ENCODE measurements around the gene ZNF175.
A peak's percentile ranks its signal among the peaks of the same experiment; 100 is the strongest.

The ZNF175 gene

DNA sequence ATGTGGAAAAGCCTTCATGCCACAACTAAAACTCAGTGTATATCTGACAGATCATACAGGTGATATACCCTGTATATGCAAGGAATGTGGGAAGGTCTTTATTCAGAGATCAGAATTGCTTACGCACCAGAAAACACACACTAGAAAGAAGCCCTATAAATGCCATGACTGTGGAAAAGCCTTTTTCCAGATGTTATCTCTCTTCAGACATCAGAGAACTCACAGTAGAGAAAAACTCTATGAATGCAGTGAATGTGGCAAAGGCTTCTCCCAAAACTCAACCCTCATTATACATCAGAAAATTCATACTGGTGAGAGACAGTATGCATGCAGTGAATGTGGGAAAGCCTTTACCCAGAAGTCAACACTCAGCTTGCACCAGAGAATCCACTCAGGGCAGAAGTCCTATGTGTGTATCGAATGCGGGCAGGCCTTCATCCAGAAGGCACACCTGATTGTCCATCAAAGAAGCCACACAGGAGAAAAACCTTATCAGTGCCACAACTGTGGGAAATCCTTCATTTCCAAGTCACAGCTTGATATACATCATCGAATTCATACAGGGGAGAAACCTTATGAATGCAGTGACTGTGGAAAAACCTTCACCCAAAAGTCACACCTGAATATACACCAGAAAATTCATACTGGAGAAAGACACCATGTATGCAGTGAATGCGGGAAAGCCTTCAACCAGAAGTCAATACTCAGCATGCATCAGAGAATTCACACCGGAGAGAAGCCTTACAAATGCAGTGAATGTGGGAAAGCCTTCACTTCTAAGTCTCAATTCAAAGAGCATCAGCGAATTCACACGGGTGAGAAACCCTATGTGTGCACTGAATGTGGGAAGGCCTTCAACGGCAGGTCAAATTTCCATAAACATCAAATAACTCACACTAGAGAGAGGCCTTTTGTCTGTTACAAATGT is 16.4 kb downstream of the ZNF175 start:
- ATAC-seq (replicated peaks) (no peak), DNase-seq (no peak)
- Mint-ChIP-seq H3K27me3 (no peaks in the 10 kb centered on the region), H3K4me1 (ENCODE audit: low read depth in 2 of 2) (no peaks in the 10 kb centered on the region), H3K9me3 (peaks cover 7 to 17% of the 10 kb centered on the region in 2 donors), H3K4me3 (no peak overlapping the region), H3K27ac (no peak overlapping the region), H3K36me3 (ENCODE audit: insufficient read depth) (peaks cover 2% of the 10 kb centered on the region)

DNA sequence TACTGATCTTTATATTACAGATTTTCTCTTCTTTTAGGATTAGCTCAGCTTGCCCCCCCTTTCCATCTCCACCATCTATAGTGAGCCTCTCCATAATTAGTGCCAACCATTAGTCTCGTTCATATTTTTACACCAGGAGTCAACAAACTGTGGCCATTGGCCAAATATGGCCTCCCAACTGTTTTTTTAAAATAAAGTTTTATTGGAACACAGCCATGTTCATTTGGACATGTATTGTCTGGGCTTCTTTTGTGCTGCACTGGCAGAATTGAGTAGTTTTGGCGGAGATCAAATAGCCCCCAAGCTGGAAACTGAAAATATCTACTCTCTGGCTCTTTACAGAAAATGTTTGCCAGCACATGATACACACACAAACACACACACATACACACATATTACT is 18.4 kb downstream of the ZNF175 start:
- Mint-ChIP-seq H3K27ac (no peak overlapping the region), H3K9me3 (peaks cover 7% of the 10 kb centered on the region in 2 donors), H3K27me3 (no peaks in the 10 kb centered on the region), H3K36me3 (ENCODE audit: insufficient read depth) (peaks cover 3% of the 10 kb centered on the region), H3K4me1 (ENCODE audit: low read depth in 2 of 2) (peaks cover 11 to 14% of the 10 kb centered on the region in 2 donors), H3K4me3 (no peak overlapping the region)
- no peak for DNase-seq
- ATAC-seq (replicated peaks): no peak

DNA sequence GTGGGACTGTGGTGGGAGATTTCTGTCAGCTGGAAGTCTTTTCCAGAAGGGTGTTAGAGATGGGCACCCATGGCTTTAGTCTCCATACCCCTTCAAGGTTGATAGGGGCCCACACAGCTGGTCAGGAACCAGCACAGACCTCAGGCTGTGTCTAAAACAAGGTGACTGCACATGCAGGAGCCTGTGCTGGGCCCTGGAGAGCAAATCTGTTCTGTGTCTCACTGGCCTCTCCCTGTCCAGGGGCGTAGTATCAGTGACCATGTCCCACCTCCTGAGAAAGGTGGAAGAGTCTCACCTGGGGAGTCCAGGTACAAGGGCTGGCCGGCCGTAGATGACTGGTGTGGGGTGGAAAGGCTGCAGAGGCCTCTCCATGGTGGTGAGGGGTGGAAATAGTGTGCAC is 19.4 kb downstream of the ZNF175 start:
- peaks cover 14 to 23% of the 10 kb centered on the region in 2 donors for H3K4me1 Mint-ChIP-seq (ENCODE audit: low read depth in 2 of 2)

GRCh38 chr19:51592521-51592920 is 21.4 kb downstream of the ZNF175 start:
- H3K27ac Mint-ChIP-seq: no peak overlapping the region
- peaks cover 0 to 20% of the 10 kb centered on the region in 2 donors for H3K27me3 Mint-ChIP-seq
- peaks cover 2 to 14% of the 10 kb centered on the region in 2 donors for H3K9me3 Mint-ChIP-seq
- peaks cover 5% of the 10 kb centered on the region for H3K36me3 Mint-ChIP-seq (ENCODE audit: insufficient read depth)
- no peak for DNase-seq
- H3K4me3 Mint-ChIP-seq: peak overlapping the region; percentile 30 to 37
- H3K4me1 Mint-ChIP-seq (ENCODE audit: low read depth in 2 of 2): peaks cover 14 to 23% of the 10 kb centered on the region in 2 donors
- ATAC-seq (replicated peaks): no peak

More for the DNA sequence above, 19.4 kb downstream of the ZNF175 start:
- Mint-ChIP-seq H3K9me3 (peaks cover 4 to 9% of the 10 kb centered on the region in 2 donors), H3K4me3 (no peak overlapping the region), H3K27me3 (peaks cover 0 to under 1% of the 10 kb centered on the region in 2 donors), H3K36me3 (ENCODE audit: insufficient read depth) (peaks cover 5% of the 10 kb centered on the region), H3K27ac (no peak overlapping the region)
- no peak for ATAC-seq (replicated peaks)
- DNase-seq: no peak

DNA sequence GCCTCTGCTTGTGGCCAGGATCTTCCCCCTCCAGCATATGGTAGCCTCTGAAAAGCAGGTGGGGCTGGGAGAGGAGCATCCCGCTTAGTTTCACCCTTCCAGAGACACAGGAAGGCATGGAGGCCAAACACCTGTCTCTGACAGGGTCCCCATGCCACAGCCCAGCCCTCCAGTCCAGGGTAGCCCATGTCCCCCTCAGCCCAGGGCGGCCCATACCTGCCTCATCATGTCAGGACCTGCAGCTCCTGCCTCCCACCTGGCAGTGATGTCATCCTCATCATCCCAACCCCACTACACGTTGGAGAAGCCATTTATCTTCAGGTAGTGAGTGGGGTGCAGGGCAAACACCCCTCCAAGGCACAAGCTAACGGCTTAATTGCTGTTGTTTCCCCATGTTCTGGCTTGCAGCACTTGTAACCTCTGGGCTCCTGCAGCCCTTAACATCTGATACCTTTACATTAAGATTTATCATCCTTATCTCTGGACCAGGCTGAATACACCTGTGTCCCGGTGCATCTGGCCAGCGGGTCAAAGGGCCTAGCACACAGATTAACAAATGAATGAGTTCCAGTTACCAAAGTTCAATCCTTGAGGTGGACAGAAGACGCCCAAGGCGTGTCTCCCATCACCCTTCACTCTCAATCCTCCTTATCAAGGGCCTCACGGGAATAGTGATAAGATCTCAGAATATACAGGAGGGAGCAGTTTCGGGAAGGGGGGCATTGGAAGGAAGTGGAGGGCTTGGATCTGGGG is 22.2 kb downstream of the ZNF175 start:
- Mint-ChIP-seq H3K27ac (peak overlapping the region in 1 of 2 donors; percentile 86), H3K27me3 (peaks cover 0 to 28% of the 10 kb centered on the region in 2 donors), H3K4me3 (peak overlapping the region; percentile 90 to 92), H3K4me1 (ENCODE audit: low read depth in 2 of 2) (peaks cover 14 to 23% of the 10 kb centered on the region in 2 donors), H3K9me3 (peaks cover 0 to 14% of the 10 kb centered on the region in 2 donors), H3K36me3 (ENCODE audit: insufficient read depth) (peaks cover 5% of the 10 kb centered on the region)
- ATAC-seq (replicated peaks): no peak
- no peak for DNase-seq

GRCh38 chr19:51593969-51594773 is 23.1 kb downstream of the ZNF175 start:
- H3K4me1 Mint-ChIP-seq (ENCODE audit: low read depth in 2 of 2): peaks cover 14 to 23% of the 10 kb centered on the region in 2 donors
- H3K27me3 Mint-ChIP-seq: peaks cover 0 to 31% of the 10 kb centered on the region in 2 donors
- H3K27ac Mint-ChIP-seq: peak overlapping the region; percentile 62 to 86
- peaks cover 0 to 14% of the 10 kb centered on the region in 2 donors for H3K9me3 Mint-ChIP-seq
- ATAC-seq (replicated peaks) (peak; percentile 100), DNase-seq (peak; percentile 90 to 91 (median 91))
- H3K4me3 Mint-ChIP-seq: peak overlapping the region; percentile 90 to 92
- peaks cover 5% of the 10 kb centered on the region for H3K36me3 Mint-ChIP-seq (ENCODE audit: insufficient read depth)

DNA sequence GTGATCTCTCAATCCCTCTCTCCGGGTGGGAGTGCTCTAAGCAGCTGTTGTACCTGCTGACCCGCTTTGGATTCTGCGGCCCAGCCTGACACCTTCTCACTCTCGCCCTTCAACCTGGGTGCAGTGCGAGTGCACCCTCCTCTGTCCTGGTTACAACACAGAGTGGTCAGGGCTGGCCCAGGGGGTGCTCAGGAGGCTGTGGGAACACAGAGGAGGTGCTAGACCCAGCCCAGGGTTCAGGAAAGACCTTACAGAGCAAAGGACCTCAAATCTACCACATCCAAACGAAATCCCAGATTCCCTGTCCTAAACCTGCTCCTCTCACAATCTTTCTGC is 23.7 kb downstream of the ZNF175 start:
- peaks cover 14 to 23% of the 10 kb centered on the region in 2 donors for H3K4me1 Mint-ChIP-seq (ENCODE audit: low read depth in 2 of 2)
- H3K9me3 Mint-ChIP-seq: peaks cover 0 to 14% of the 10 kb centered on the region in 2 donors
- DNase-seq (no peak), ATAC-seq (replicated peaks) (peak; percentile 1)
- peak overlapping the region; percentile 62 to 86 for H3K27ac Mint-ChIP-seq
- H3K36me3 Mint-ChIP-seq (ENCODE audit: insufficient read depth): peaks cover 5% of the 10 kb centered on the region
- H3K4me3 Mint-ChIP-seq: peak overlapping the region; percentile 90 to 92
- peaks cover 0 to 33% of the 10 kb centered on the region in 2 donors for H3K27me3 Mint-ChIP-seq

- peaks cover 0 to 40% of the 10 kb centered on the region in 2 donors for H3K27me3 Mint-ChIP-seq
- H3K4me1 Mint-ChIP-seq (ENCODE audit: low read depth in 2 of 2): peaks cover 14 to 25% of the 10 kb centered on the region in 2 donors
- H3K9me3 Mint-ChIP-seq: peaks cover 0 to 14% of the 10 kb centered on the region in 2 donors
- peak overlapping the region; percentile 90 to 92 for H3K4me3 Mint-ChIP-seq
- ATAC-seq (replicated peaks) (no peak), DNase-seq (no peak)
- H3K27ac Mint-ChIP-seq: peak overlapping the region; percentile 62 to 86
- peaks cover 5% of the 10 kb centered on the region for H3K36me3 Mint-ChIP-seq (ENCODE audit: insufficient read depth)
These were observed 24.4 kb downstream of the ZNF175 start for GRCh38 chr19:51595190-51596175.

DNA sequence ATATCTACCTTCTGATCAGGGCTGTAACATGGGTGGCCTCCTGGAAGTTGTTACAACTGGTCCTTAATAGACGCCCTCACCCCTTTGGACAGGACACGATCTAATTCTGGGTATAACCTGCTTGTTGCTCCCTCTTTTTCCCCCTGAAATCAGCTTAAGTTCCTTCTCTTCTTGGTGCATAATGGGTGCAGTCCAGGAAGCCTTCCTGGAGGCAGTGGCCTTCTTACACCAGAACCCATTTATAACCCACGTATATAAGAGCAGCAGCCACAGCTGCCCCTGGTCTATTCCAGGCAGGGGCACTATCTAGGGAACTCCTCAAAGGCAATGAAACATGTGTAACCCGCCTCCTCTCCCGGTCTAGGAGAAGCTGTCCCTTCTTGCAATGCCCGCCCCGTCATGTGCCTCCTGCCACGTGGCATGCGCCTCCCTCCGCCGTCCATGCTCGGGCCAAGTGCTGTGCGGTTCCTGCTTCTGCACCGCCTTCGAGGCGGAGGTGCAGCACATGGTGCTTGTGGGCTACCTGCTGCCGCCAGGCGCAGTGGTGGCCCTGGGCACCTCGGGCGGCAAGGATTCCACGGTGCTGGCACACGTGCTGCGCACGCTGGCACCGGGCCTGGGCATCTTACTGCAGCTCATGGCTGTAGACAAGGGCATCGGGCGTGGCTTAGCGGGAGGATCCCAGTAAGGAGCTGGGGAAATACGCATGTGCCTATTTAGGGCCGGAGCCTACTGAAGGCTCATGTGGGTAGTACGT is 27.3 kb downstream of the ZNF175 start:
- Mint-ChIP-seq H3K27ac (no peak overlapping the region), H3K9me3 (peaks cover 0 to 19% of the 10 kb centered on the region in 2 donors), H3K27me3 (peaks cover 0 to 62% of the 10 kb centered on the region in 2 donors), H3K4me1 (ENCODE audit: low read depth in 2 of 2) (peaks cover 15 to 22% of the 10 kb centered on the region in 2 donors), H3K36me3 (ENCODE audit: insufficient read depth) (peaks cover 5% of the 10 kb centered on the region), H3K4me3 (no peak overlapping the region)
- ATAC-seq (replicated peaks) (no peak), DNase-seq (no peak)

GRCh38 chr19:51599084-51599483 is 28.0 kb downstream of the ZNF175 start:
- Mint-ChIP-seq H3K4me3 (no peak overlapping the region), H3K36me3 (ENCODE audit: insufficient read depth) (peaks cover 5% of the 10 kb centered on the region), H3K27me3 (peaks cover 0 to 65% of the 10 kb centered on the region in 2 donors), H3K9me3 (peaks cover 0 to 21% of the 10 kb centered on the region in 2 donors), H3K27ac (no peak overlapping the region), H3K4me1 (ENCODE audit: low read depth in 2 of 2) (peaks cover 10 to 15% of the 10 kb centered on the region in 2 donors)
- DNase-seq (no peak), ATAC-seq (replicated peaks) (no peak)

DNA sequence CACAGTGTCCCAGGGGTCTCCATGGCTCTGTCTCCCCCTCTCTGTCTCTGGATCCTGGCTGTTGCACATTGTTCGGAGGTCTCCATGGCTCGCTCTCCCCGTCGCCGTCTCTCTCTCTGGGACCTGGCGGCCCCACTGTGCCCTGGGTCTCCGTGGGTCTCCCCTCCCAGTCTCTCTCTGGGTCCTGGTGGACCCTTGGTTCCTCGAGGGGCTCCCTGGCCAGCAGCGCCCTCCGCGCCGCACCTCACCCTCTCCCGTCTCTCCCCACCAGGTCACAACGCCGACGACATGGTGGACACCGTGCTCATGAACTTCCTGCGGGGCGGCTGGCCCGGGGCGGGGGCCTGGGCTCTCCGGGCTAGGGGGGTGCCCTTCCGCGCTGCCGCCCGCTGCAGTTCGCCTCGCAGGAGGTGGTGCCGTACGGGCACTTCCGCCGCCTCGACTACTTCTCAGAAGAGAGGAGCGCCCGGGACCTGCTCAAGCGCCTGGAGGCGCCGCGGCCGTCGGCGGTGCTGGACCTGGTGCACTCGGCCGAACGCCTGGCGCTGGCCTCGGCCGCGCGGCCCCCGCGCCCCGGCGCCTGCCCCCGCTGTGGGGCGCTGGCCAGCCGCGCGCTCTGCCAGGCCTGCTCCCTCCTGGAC is 30.0 kb downstream of the ZNF175 start:
- peak overlapping the region in 1 of 2 donors; percentile 80 for H3K27ac Mint-ChIP-seq
- peaks cover 2 to 4% of the 10 kb centered on the region in 2 donors for H3K4me1 Mint-ChIP-seq (ENCODE audit: low read depth in 2 of 2)
- H3K27me3 Mint-ChIP-seq: peaks cover 0 to 71% of the 10 kb centered on the region in 2 donors
- H3K4me3 Mint-ChIP-seq: peak overlapping the region; percentile 40 to 76
- DNase-seq (peak in 1 of 3 experiments; percentile 28), ATAC-seq (replicated peaks) (peak; percentile 61)
- peaks cover 0 to 7% of the 10 kb centered on the region in 2 donors for H3K9me3 Mint-ChIP-seq
- no peaks in the 10 kb centered on the region for H3K36me3 Mint-ChIP-seq (ENCODE audit: insufficient read depth)

Measured in effector memory CD8-positive, alpha-beta T cell (primary cell).